Measurements from ENCODE around the gene UBE4B. TPM values are rescaled to one million over a fixed set of nuclear protein-coding genes. Genes with fewer than 3 reads are reported as not detected.
"Not testable (repeated sequence)": the region's sequence is repeated elsewhere in the genome, so short reads cannot be mapped to it uniquely, and the experiment has no call there.

The UBE4B gene
- total and polyA plus RNA-seq, 2 donors (not counting 1 experiment from before 2014, with no cell fraction given) = 21.7 to 57.5 TPM

DNA sequence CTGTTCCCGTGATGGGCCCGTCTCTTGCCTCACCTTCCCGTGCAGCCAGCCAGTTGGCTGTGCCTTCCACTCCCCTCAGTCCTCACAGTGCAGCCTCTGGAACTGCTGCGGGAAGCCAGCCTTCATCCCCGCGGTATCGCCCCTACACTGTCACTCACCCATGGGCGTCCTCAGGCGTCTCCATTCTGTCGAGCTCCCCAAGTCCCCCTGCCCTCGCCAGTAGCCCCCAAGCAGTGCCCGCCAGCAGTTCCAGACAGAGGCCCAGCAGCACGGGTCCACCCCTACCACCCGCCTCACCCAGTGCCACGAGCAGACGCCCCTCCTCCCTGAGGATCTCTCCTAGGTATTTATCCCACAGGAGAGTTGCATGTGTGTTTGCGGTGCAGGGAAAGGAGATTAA, 73.5 kb downstream of the UBE4B start:
- Histone ChIP-seq H3K9ac (ENCODE audit: low read length) (no peak overlapping the region), H3K4me1 (ENCODE audit: control insufficient read depth in 2 of 2, insufficient read depth in 2 of 2, low read length in 2 of 2) (no peaks in the 10 kb centered on the region), H4K20me1 (ENCODE audit: control insufficient read depth, insufficient read depth, low read length, poor library complexity, severe bottlenecking) (no peaks in the 10 kb centered on the region), H3K36me3 (replicated peaks in 1 of 2; ENCODE audit: control extremely low read depth in 1 of 2, control insufficient read depth in 1 of 2, extremely low read depth in 1 of 2, insufficient read depth in 2 of 2, low read length in 1 of 2) (peaks cover 20 to 62% of the 10 kb centered on the region in 2 experiments), H2AFZ (ENCODE audit: insufficient read depth, low read depth, low read length, poor library complexity, severe bottlenecking) (no peak overlapping the region), H3K4me2 (replicated peaks; ENCODE audit: low read depth, low read length, poor library complexity, severe bottlenecking) (no peak overlapping the region), H3K27ac (ENCODE audit: low read length in 2 of 2) (no peak overlapping the region), H3K79me2 (ENCODE audit: control insufficient read depth, insufficient read depth, low read length) (peaks cover 5% of the 10 kb centered on the region), H3K27me3 (replicated peaks in 1 of 4; ENCODE audit: control extremely low read depth in 1 of 4, control insufficient read depth in 3 of 4, insufficient read depth in 4 of 4, low read length in 3 of 4) (no peaks in the 10 kb centered on the region), H3K4me3 (ENCODE audit: control extremely low read depth in 1 of 5, extremely low read depth in 1 of 5, insufficient read depth in 1 of 5, low read depth in 2 of 5, low read length in 4 of 5) (no peak overlapping the region), H3K9me3 (ENCODE audit: control extremely low read depth in 1 of 3, control insufficient read depth in 2 of 3, insufficient read depth in 1 of 3, low read length in 2 of 3) (no peaks in the 10 kb centered on the region)
- POLR2A ChIA-PET = no interaction called here
- ATAC-seq (ENCODE audit: low read depth) (no peak), DNase-seq (no peak)
- over 99% methylated on average over 15 of the region's 17 CpGs for WGBS (ENCODE audit: insufficient coverage)
- Mint-ChIP-seq H3K27ac (no peak overlapping the region), H3K27me3 (no peaks in the 10 kb centered on the region), H3K4me1 (no peaks in the 10 kb centered on the region), H3K4me3 (no peak overlapping the region), H3K9me3 (ENCODE audit: insufficient read depth) (no peaks in the 10 kb centered on the region)
- intact Hi-C loops (cut with micrococcal nuclease) = no loop called here
- CTCF ChIA-PET = no interaction called here
- TF ChIP-seq CTCF (IDR thresholded peaks at IDR 0.05) = no peak

GRCh38 chr1:10106756-10107475, 74.2 kb downstream of the UBE4B start:
- Histone ChIP-seq H2AFZ (ENCODE audit: insufficient read depth, low read depth, low read length, poor library complexity, severe bottlenecking) (no peak overlapping the region), H3K9ac (ENCODE audit: low read length) (no peak overlapping the region), H3K4me1 (ENCODE audit: control insufficient read depth in 2 of 2, insufficient read depth in 2 of 2, low read length in 2 of 2) (no peaks in the 10 kb centered on the region), H3K4me2 (replicated peaks; ENCODE audit: low read depth, low read length, poor library complexity, severe bottlenecking) (no peak overlapping the region), H3K9me3 (ENCODE audit: control extremely low read depth in 1 of 3, control insufficient read depth in 2 of 3, insufficient read depth in 1 of 3, low read length in 2 of 3) (no peaks in the 10 kb centered on the region), H3K27ac (ENCODE audit: low read length in 2 of 2) (no peak overlapping the region), H3K27me3 (replicated peaks in 1 of 4; ENCODE audit: control extremely low read depth in 1 of 4, control insufficient read depth in 3 of 4, insufficient read depth in 4 of 4, low read length in 3 of 4) (no peaks in the 10 kb centered on the region), H3K4me3 (ENCODE audit: control extremely low read depth in 1 of 5, extremely low read depth in 1 of 5, insufficient read depth in 1 of 5, low read depth in 2 of 5, low read length in 4 of 5) (no peak overlapping the region), H4K20me1 (ENCODE audit: control insufficient read depth, insufficient read depth, low read length, poor library complexity, severe bottlenecking) (no peaks in the 10 kb centered on the region), H3K36me3 (replicated peaks in 1 of 2; ENCODE audit: control extremely low read depth in 1 of 2, control insufficient read depth in 1 of 2, extremely low read depth in 1 of 2, insufficient read depth in 2 of 2, low read length in 1 of 2) (peaks cover 20 to 60% of the 10 kb centered on the region in 2 experiments), H3K79me2 (ENCODE audit: control insufficient read depth, insufficient read depth, low read length) (peaks cover 5% of the 10 kb centered on the region)
- 100% methylated on average over 1 of the region's 7 CpGs for WGBS (ENCODE audit: insufficient coverage)
- Mint-ChIP-seq H3K4me1 (no peaks in the 10 kb centered on the region), H3K27me3 (no peaks in the 10 kb centered on the region), H3K27ac (no peak overlapping the region), H3K9me3 (ENCODE audit: insufficient read depth) (no peaks in the 10 kb centered on the region), H3K4me3 (no peak overlapping the region)
- ChIA-PET CTCF (no interaction called here), POLR2A (no interaction called here)
- DNase-seq (no peak), ATAC-seq (ENCODE audit: low read depth) (no peak)
- TF ChIP-seq CTCF (IDR thresholded peaks at IDR 0.05) = no peak
- intact Hi-C loops (cut with micrococcal nuclease) = no loop called here

- POLR2A ChIA-PET; CTCF ChIA-PET; H4K20me1 ChIP-seq (ENCODE audit: control insufficient read depth, insufficient read depth, low read length, poor library complexity, severe bottlenecking); H3K9me3 Mint-ChIP-seq (ENCODE audit: insufficient read depth); H3K27me3 Mint-ChIP-seq; H3K27ac ChIP-seq (ENCODE audit: low read length in 2 of 2); H3K9ac ChIP-seq (ENCODE audit: low read length); H3K27ac Mint-ChIP-seq; H3K4me3 Mint-ChIP-seq; H2AFZ ChIP-seq (ENCODE audit: insufficient read depth, low read depth, low read length, poor library complexity, severe bottlenecking); H3K9me3 ChIP-seq (ENCODE audit: control extremely low read depth in 1 of 3, control insufficient read depth in 2 of 3, insufficient read depth in 1 of 3, low read length in 2 of 3); H3K4me2 ChIP-seq (replicated peaks; ENCODE audit: low read depth, low read length, poor library complexity, severe bottlenecking); H3K4me1 Mint-ChIP-seq; H3K27me3 ChIP-seq (replicated peaks in 1 of 4; ENCODE audit: control extremely low read depth in 1 of 4, control insufficient read depth in 3 of 4, insufficient read depth in 4 of 4, low read length in 3 of 4); H3K4me3 ChIP-seq (ENCODE audit: control extremely low read depth in 1 of 5, extremely low read depth in 1 of 5, insufficient read depth in 1 of 5, low read depth in 2 of 5, low read length in 4 of 5); ATAC-seq (ENCODE audit: low read depth); intact Hi-C loops (cut with micrococcal nuclease); H3K79me2 ChIP-seq (ENCODE audit: control insufficient read depth, insufficient read depth, low read length); H3K4me1 ChIP-seq (ENCODE audit: control insufficient read depth in 2 of 2, insufficient read depth in 2 of 2, low read length in 2 of 2); DNase-seq: not testable (repeated sequence)
- H3K36me3 ChIP-seq (replicated peaks in 1 of 2; ENCODE audit: control extremely low read depth in 1 of 2, control insufficient read depth in 1 of 2, extremely low read depth in 1 of 2, insufficient read depth in 2 of 2, low read length in 1 of 2) = peaks cover 20 to 60% of the 10 kb centered on the region in 2 experiments
- WGBS (ENCODE audit: insufficient coverage) = 100% methylated on average over 3 of the region's 8 CpGs
Observed at GRCh38 chr1:10107476-10107847, 74.7 kb downstream of the UBE4B start.

All from B cell (primary cell).